Measurements from ENCODE around the gene MBTPS1.

DNA sequence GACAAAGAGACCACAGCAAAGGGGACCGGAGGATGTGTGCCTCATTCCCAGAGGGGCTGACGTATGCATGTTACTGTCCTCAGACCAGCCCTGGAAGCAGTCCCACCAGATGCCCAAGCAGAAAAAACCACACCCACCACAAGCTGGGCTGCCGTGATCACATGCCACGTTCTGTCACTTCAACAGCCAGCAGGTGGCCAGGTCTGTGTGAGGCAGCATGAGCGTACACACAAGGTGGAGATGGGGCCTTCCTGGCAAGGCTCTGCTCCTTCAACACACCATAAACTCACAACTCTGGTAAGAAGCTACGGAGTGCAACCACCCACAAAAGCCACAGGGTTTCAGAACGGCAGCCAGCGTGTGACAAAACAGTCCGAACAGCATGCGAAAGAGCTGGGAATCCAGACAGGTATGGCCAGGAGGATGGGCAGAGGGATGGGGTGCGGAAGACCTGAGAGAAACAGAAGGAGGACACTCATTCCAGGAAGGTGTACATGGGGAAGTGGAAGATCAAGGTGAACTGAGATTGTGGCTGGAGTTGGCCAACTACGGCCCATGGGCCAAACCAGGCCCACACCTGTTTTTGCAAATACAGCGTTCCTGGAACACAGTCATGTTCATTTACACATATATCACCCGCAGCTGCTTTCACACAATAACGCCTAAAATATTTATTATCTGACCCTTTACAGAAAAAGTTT lies 27.9 kb downstream of the MBTPS1 start:
- TF ChIP-seq, protein P1, sequence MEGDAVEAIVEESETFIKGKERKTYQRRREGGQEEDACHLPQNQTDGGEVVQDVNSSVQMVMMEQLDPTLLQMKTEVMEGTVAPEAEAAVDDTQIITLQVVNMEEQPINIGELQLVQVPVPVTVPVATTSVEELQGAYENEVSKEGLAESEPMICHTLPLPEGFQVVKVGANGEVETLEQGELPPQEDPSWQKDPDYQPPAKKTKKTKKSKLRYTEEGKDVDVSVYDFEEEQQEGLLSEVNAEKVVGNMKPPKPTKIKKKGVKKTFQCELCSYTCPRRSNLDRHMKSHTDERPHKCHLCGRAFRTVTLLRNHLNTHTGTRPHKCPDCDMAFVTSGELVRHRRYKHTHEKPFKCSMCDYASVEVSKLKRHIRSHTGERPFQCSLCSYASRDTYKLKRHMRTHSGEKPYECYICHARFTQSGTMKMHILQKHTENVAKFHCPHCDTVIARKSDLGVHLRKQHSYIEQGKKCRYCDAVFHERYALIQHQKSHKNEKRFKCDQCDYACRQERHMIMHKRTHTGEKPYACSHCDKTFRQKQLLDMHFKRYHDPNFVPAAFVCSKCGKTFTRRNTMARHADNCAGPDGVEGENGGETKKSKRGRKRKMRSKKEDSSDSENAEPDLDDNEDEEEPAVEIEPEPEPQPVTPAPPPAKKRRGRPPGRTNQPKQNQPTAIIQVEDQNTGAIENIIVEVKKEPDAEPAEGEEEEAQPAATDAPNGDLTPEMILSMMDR (IDR thresholded peaks at IDR 0.05; ENCODE audit: low read depth, low read length): no peak
- TF ChIP-seq POLR2A (IDR thresholded peaks at IDR 0.05; ENCODE audit: extremely low read depth, insufficient read length) (no peak), MYC (IDR thresholded peaks at IDR 0.05; ENCODE audit: low read depth, low read length) (no peak), MAX (IDR thresholded peaks at IDR 0.05; ENCODE audit: low read depth, low read length) (peak; percentile 13; the same call in 1 of the 2 replicates)
